ENCODE data around the gene PTPN9.

DNA sequence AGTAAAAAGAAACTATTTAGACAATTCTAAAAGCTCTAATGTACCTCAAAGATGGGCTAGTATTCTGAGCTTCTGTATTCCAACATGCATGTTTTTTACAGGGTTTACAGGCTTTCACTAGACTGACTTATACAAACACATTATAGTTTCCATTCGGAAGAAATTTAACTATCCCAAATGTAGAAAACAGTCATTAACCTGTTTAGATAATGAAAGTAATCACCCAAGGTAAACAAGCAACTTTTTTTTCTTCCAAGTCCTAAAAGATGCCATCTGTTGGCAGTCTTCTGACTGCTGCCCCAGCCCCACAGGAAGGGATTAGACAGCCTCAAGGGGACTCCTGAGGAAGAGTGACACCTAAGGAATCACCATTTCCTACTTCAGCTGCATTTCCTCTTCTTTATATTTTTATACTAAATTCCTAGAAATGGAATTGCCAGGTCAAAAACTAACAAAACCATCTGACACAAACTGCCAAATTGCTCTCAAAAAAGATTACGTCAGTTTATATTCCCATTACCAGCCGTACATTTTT, 153.1 kb downstream of the PTPN9 start:
- TF ChIP-seq GATA3 (IDR thresholded peaks at IDR 0.05; ENCODE audit: low read depth, low read length) (no peak), GATA2 (IDR thresholded peaks at IDR 0.05; ENCODE audit: low read depth, low read length) (no peak)

Measured in SH-SY5Y (cell line).